ENCODE data around the gene PCDHB8.
A peak's percentile ranks its signal among the peaks of the same experiment; 100 is the strongest.
"Not testable (repeated sequence)": the region's sequence is repeated elsewhere in the genome, so short reads cannot be mapped to it uniquely, and the experiment has no call there.

Gene PCDHB8

GRCh38 chr5:141157356-141157755, 20.2 kb upstream of the PCDHB8 start:
- H3K4me3 ChIP-seq (ENCODE audit: low read length in 2 of 2); H3K27ac ChIP-seq (ENCODE audit: low read length); H3K4me1 ChIP-seq (ENCODE audit: control insufficient read depth, insufficient read depth, low read length); H3K9ac ChIP-seq (ENCODE audit: low read length in 2 of 2); H3K36me3 ChIP-seq (ENCODE audit: control insufficient read depth in 2 of 2, insufficient read depth in 2 of 2, low read length in 2 of 2); H3K27me3 ChIP-seq (ENCODE audit: control insufficient read depth in 1 of 2, insufficient read depth in 2 of 2, low read length in 2 of 2): not testable (repeated sequence)
- peaks cover 22 to 26% of the 10 kb centered on the region in 2 donors for H3K9me3 ChIP-seq (ENCODE audit: control insufficient read depth in 2 of 2, low read length in 2 of 2)

- peaks cover 23 to 29% of the 10 kb centered on the region in 2 donors for H3K9me3 ChIP-seq (ENCODE audit: control insufficient read depth in 2 of 2, low read length in 2 of 2)
Measured at GRCh38 chr5:141157901-141158300, 19.7 kb upstream of the PCDHB8 start.

GRCh38 chr5:141172381-141173204, 5.0 kb upstream of the PCDHB8 start, which contains the start of gene PCDHB7:
Gene PCDHB7, plus strand, starts transcription at chr5:141172644. Its CDS starts 192 bp downstream, at chr5:141172836.
- Histone ChIP-seq H3K4me1 (ENCODE audit: control insufficient read depth, insufficient read depth, low read length) (no peaks in the 10 kb centered on the region), H3K27ac (ENCODE audit: low read length) (no peak within 1 kb of the TSS), H3K27me3 (ENCODE audit: control insufficient read depth in 1 of 2, insufficient read depth in 2 of 2, low read length in 2 of 2) (peaks cover 4 to 6% of the 10 kb centered on the region in 2 donors), H3K4me3 (ENCODE audit: low read length in 2 of 2) (peak within 1 kb of the TSS; percentile 64 to 67), H3K9me3 (ENCODE audit: control insufficient read depth in 2 of 2, low read length in 2 of 2) (peaks cover 22 to 28% of the 10 kb centered on the region in 2 donors), H3K9ac (ENCODE audit: low read length in 2 of 2) (peak within 1 kb of the TSS; percentile 22 to 58), H3K36me3 (ENCODE audit: control insufficient read depth in 2 of 2, insufficient read depth in 2 of 2, low read length in 2 of 2) (no peaks in the 10 kb centered on the region)

More at GRCh38 chr5:141157901-141158300, 19.7 kb upstream of the PCDHB8 start:
- not testable (repeated sequence) for H3K27ac ChIP-seq (ENCODE audit: low read length); H3K9ac ChIP-seq (ENCODE audit: low read length in 2 of 2); H3K4me1 ChIP-seq (ENCODE audit: control insufficient read depth, insufficient read depth, low read length); H3K4me3 ChIP-seq (ENCODE audit: low read length in 2 of 2); H3K27me3 ChIP-seq (ENCODE audit: control insufficient read depth in 1 of 2, insufficient read depth in 2 of 2, low read length in 2 of 2); H3K36me3 ChIP-seq (ENCODE audit: control insufficient read depth in 2 of 2, insufficient read depth in 2 of 2, low read length in 2 of 2)

GRCh38 chr5:141174291-141175104, 3.1 kb upstream of the PCDHB8 start:
- H3K4me3 ChIP-seq (ENCODE audit: low read length in 2 of 2); H3K36me3 ChIP-seq (ENCODE audit: control insufficient read depth in 2 of 2, insufficient read depth in 2 of 2, low read length in 2 of 2); H3K9ac ChIP-seq (ENCODE audit: low read length in 2 of 2); H3K4me1 ChIP-seq (ENCODE audit: control insufficient read depth, insufficient read depth, low read length); H3K27ac ChIP-seq (ENCODE audit: low read length): not testable (repeated sequence)
- Histone ChIP-seq H3K9me3 (ENCODE audit: control insufficient read depth in 2 of 2, low read length in 2 of 2) (peaks cover 31 to 35% of the 10 kb centered on the region in 2 donors), H3K27me3 (ENCODE audit: control insufficient read depth in 1 of 2, insufficient read depth in 2 of 2, low read length in 2 of 2) (peaks cover 6 to 12% of the 10 kb centered on the region in 2 donors)

GRCh38 chr5:141175933-141176332, 1.7 kb upstream of the PCDHB8 start:
- no peak overlapping the region for H3K27ac ChIP-seq (ENCODE audit: low read length)
- peaks cover 6 to 12% of the 10 kb centered on the region in 2 donors for H3K27me3 ChIP-seq (ENCODE audit: control insufficient read depth in 1 of 2, insufficient read depth in 2 of 2, low read length in 2 of 2)
- no peak overlapping the region for H3K9ac ChIP-seq (ENCODE audit: low read length in 2 of 2)
- no peaks in the 10 kb centered on the region for H3K36me3 ChIP-seq (ENCODE audit: control insufficient read depth in 2 of 2, insufficient read depth in 2 of 2, low read length in 2 of 2)
- H3K4me1 ChIP-seq (ENCODE audit: control insufficient read depth, insufficient read depth, low read length), result no peaks in the 10 kb centered on the region
- H3K4me3 ChIP-seq (ENCODE audit: low read length in 2 of 2), result no peak overlapping the region
- H3K9me3 ChIP-seq (ENCODE audit: control insufficient read depth in 2 of 2, low read length in 2 of 2), result peaks cover 31 to 35% of the 10 kb centered on the region in 2 donors

- H3K36me3 ChIP-seq (ENCODE audit: control insufficient read depth in 2 of 2, insufficient read depth in 2 of 2, low read length in 2 of 2); H3K4me3 ChIP-seq (ENCODE audit: low read length in 2 of 2); H3K27ac ChIP-seq (ENCODE audit: low read length); H3K9ac ChIP-seq (ENCODE audit: low read length in 2 of 2); H3K4me1 ChIP-seq (ENCODE audit: control insufficient read depth, insufficient read depth, low read length): not testable (repeated sequence)
- Histone ChIP-seq H3K9me3 (ENCODE audit: control insufficient read depth in 2 of 2, low read length in 2 of 2) (peaks cover 30 to 38% of the 10 kb centered on the region in 2 donors), H3K27me3 (ENCODE audit: control insufficient read depth in 1 of 2, insufficient read depth in 2 of 2, low read length in 2 of 2) (peaks cover 6 to 17% of the 10 kb centered on the region in 2 donors)
Measured at GRCh38 chr5:141179371-141179770, 1.8 kb downstream of the PCDHB8 start.

- not testable (repeated sequence) for H3K27ac ChIP-seq (ENCODE audit: low read length); H3K9ac ChIP-seq (ENCODE audit: low read length in 2 of 2); H3K36me3 ChIP-seq (ENCODE audit: control insufficient read depth in 2 of 2, insufficient read depth in 2 of 2, low read length in 2 of 2); H3K4me1 ChIP-seq (ENCODE audit: control insufficient read depth, insufficient read depth, low read length); H3K4me3 ChIP-seq (ENCODE audit: low read length in 2 of 2)
- peaks cover 5 to 16% of the 10 kb centered on the region in 2 donors for H3K27me3 ChIP-seq (ENCODE audit: control insufficient read depth in 1 of 2, insufficient read depth in 2 of 2, low read length in 2 of 2)
- peaks cover 32 to 38% of the 10 kb centered on the region in 2 donors for H3K9me3 ChIP-seq (ENCODE audit: control insufficient read depth in 2 of 2, low read length in 2 of 2)
Measured at GRCh38 chr5:141179876-141180275, 2.3 kb downstream of the PCDHB8 start.

- no peak overlapping the region for H3K27ac ChIP-seq (ENCODE audit: low read length)
- no peaks in the 10 kb centered on the region for H3K4me1 ChIP-seq (ENCODE audit: control insufficient read depth, insufficient read depth, low read length)
- no peak overlapping the region for H3K9ac ChIP-seq (ENCODE audit: low read length in 2 of 2)
- H3K4me3 ChIP-seq (ENCODE audit: low read length in 2 of 2), result no peak overlapping the region
- H3K36me3 ChIP-seq (ENCODE audit: control insufficient read depth in 2 of 2, insufficient read depth in 2 of 2, low read length in 2 of 2), result peaks cover 0 to 3% of the 10 kb centered on the region in 2 donors
- peaks cover 3 to 14% of the 10 kb centered on the region in 2 donors for H3K27me3 ChIP-seq (ENCODE audit: control insufficient read depth in 1 of 2, insufficient read depth in 2 of 2, low read length in 2 of 2)
- peaks cover 28 to 33% of the 10 kb centered on the region in 2 donors for H3K9me3 ChIP-seq (ENCODE audit: control insufficient read depth in 2 of 2, low read length in 2 of 2)
Measured at GRCh38 chr5:141180313-141180712, 2.7 kb downstream of the PCDHB8 start.

- Histone ChIP-seq H3K27me3 (ENCODE audit: control insufficient read depth in 1 of 2, insufficient read depth in 2 of 2, low read length in 2 of 2) (peaks cover 1 to 15% of the 10 kb centered on the region in 2 donors), H3K36me3 (ENCODE audit: control insufficient read depth in 2 of 2, insufficient read depth in 2 of 2, low read length in 2 of 2) (peaks cover 0 to 3% of the 10 kb centered on the region in 2 donors), H3K4me1 (ENCODE audit: control insufficient read depth, insufficient read depth, low read length) (no peaks in the 10 kb centered on the region), H3K9ac (ENCODE audit: low read length in 2 of 2) (peak within 1 kb of the TSS in 1 of 2 donors; percentile 64), H3K9me3 (ENCODE audit: control insufficient read depth in 2 of 2, low read length in 2 of 2) (peaks cover 28 to 34% of the 10 kb centered on the region in 2 donors), H3K4me3 (ENCODE audit: low read length in 2 of 2) (peak within 1 kb of the TSS; percentile 55 to 67), H3K27ac (ENCODE audit: low read length) (no peak within 1 kb of the TSS)
Measured at GRCh38 chr5:141182248-141182647, 4.7 kb downstream of the PCDHB8 start, which contains the start of gene PCDHB16. Gene PCDHB16, plus strand, starts transcription at chr5:141182387. Its CDS starts 173 bp downstream, at chr5:141182560.

GRCh38 chr5:141184117-141184855, 6.7 kb downstream of the PCDHB8 start:
- H3K4me1 ChIP-seq (ENCODE audit: control insufficient read depth, insufficient read depth, low read length); H3K27ac ChIP-seq (ENCODE audit: low read length); H3K36me3 ChIP-seq (ENCODE audit: control insufficient read depth in 2 of 2, insufficient read depth in 2 of 2, low read length in 2 of 2); H3K4me3 ChIP-seq (ENCODE audit: low read length in 2 of 2); H3K9ac ChIP-seq (ENCODE audit: low read length in 2 of 2): not testable (repeated sequence)
- Histone ChIP-seq H3K9me3 (ENCODE audit: control insufficient read depth in 2 of 2, low read length in 2 of 2) (peaks cover 22 to 32% of the 10 kb centered on the region in 2 donors), H3K27me3 (ENCODE audit: control insufficient read depth in 1 of 2, insufficient read depth in 2 of 2, low read length in 2 of 2) (peaks cover 0 to 12% of the 10 kb centered on the region in 2 donors)

Data from stomach smooth muscle (tissue), 2 donors.